ENCODE data around the gene CMC2.

- no peak for TF ChIP-seq ZNF184 (tag by site-specific recombination; IDR thresholded peaks at IDR 0.05)
- TF ChIP-seq ZSCAN4 (tag by site-specific recombination; IDR thresholded peaks at IDR 0.05), result no peak
- no peak for TF ChIP-seq ZNF664 (tag by site-specific recombination; IDR thresholded peaks at IDR 0.05)
- TF ChIP-seq, protein P1, sequence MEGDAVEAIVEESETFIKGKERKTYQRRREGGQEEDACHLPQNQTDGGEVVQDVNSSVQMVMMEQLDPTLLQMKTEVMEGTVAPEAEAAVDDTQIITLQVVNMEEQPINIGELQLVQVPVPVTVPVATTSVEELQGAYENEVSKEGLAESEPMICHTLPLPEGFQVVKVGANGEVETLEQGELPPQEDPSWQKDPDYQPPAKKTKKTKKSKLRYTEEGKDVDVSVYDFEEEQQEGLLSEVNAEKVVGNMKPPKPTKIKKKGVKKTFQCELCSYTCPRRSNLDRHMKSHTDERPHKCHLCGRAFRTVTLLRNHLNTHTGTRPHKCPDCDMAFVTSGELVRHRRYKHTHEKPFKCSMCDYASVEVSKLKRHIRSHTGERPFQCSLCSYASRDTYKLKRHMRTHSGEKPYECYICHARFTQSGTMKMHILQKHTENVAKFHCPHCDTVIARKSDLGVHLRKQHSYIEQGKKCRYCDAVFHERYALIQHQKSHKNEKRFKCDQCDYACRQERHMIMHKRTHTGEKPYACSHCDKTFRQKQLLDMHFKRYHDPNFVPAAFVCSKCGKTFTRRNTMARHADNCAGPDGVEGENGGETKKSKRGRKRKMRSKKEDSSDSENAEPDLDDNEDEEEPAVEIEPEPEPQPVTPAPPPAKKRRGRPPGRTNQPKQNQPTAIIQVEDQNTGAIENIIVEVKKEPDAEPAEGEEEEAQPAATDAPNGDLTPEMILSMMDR (tag by site-specific recombination; IDR thresholded peaks at IDR 0.05), result no peak
- no peak for TF ChIP-seq YY1 (tag by site-specific recombination; IDR thresholded peaks at IDR 0.05)
- no peak for TF ChIP-seq ZXDB (tag by site-specific recombination; IDR thresholded peaks at IDR 0.05)
- TF ChIP-seq, protein P2, sequence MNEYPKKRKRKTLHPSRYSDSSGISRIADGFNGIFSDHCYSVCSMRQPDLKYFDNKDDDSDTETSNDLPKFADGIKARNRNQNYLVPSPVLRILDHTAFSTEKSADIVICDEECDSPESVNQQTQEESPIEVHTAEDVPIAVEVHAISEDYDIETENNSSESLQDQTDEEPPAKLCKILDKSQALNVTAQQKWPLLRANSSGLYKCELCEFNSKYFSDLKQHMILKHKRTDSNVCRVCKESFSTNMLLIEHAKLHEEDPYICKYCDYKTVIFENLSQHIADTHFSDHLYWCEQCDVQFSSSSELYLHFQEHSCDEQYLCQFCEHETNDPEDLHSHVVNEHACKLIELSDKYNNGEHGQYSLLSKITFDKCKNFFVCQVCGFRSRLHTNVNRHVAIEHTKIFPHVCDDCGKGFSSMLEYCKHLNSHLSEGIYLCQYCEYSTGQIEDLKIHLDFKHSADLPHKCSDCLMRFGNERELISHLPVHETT (tag by site-specific recombination; IDR thresholded peaks at IDR 0.05), result no peak
- TF ChIP-seq, protein P3, sequence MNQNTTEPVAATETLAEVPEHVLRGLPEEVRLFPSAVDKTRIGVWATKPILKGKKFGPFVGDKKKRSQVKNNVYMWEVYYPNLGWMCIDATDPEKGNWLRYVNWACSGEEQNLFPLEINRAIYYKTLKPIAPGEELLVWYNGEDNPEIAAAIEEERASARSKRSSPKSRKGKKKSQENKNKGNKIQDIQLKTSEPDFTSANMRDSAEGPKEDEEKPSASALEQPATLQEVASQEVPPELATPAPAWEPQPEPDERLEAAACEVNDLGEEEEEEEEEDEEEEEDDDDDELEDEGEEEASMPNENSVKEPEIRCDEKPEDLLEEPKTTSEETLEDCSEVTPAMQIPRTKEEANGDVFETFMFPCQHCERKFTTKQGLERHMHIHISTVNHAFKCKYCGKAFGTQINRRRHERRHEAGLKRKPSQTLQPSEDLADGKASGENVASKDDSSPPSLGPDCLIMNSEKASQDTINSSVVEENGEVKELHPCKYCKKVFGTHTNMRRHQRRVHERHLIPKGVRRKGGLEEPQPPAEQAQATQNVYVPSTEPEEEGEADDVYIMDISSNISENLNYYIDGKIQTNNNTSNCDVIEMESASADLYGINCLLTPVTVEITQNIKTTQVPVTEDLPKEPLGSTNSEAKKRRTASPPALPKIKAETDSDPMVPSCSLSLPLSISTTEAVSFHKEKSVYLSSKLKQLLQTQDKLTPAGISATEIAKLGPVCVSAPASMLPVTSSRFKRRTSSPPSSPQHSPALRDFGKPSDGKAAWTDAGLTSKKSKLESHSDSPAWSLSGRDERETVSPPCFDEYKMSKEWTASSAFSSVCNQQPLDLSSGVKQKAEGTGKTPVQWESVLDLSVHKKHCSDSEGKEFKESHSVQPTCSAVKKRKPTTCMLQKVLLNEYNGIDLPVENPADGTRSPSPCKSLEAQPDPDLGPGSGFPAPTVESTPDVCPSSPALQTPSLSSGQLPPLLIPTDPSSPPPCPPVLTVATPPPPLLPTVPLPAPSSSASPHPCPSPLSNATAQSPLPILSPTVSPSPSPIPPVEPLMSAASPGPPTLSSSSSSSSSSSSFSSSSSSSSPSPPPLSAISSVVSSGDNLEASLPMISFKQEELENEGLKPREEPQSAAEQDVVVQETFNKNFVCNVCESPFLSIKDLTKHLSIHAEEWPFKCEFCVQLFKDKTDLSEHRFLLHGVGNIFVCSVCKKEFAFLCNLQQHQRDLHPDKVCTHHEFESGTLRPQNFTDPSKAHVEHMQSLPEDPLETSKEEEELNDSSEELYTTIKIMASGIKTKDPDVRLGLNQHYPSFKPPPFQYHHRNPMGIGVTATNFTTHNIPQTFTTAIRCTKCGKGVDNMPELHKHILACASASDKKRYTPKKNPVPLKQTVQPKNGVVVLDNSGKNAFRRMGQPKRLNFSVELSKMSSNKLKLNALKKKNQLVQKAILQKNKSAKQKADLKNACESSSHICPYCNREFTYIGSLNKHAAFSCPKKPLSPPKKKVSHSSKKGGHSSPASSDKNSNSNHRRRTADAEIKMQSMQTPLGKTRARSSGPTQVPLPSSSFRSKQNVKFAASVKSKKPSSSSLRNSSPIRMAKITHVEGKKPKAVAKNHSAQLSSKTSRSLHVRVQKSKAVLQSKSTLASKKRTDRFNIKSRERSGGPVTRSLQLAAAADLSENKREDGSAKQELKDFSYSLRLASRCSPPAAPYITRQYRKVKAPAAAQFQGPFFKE (tag by site-specific recombination; IDR thresholded peaks at IDR 0.05; ENCODE audit: borderline replicate concordance), result no peak
- no peak for TF ChIP-seq ZNF157 (tag by site-specific recombination; IDR thresholded peaks at IDR 0.05)
- no peak for TF ChIP-seq ZNF654 (tag by site-specific recombination; IDR thresholded peaks at IDR 0.05; ENCODE audit: low read depth)
- no peak for TF ChIP-seq ZNF132 (tag by site-specific recombination; IDR thresholded peaks at IDR 0.05; ENCODE audit: borderline replicate concordance)
- no peak for TF ChIP-seq SP2 (tag by site-specific recombination; IDR thresholded peaks at IDR 0.05)
- no peak for TF ChIP-seq ZNF580 (tag by site-specific recombination; IDR thresholded peaks at IDR 0.05)
Observed at GRCh38 chr16:80972611-80973010, 34.1 kb downstream of the CMC2 start.
